Esophagus squamous epithelium (tissue), 5 donors: Measurements from ENCODE around the gene PSG11. TPM values are rescaled to one million over a fixed set of nuclear protein-coding genes. Genes with fewer than 3 reads are reported as not detected.

ENCODE experiments used
- DNase-seq: peaks from one replicate; lab custom pipeline; 2025; lab: John Stamatoyannopoulos, UW
- H3K27ac ChIP-seq, 4 donors: fragments of 200-600 bp; sonication (generic); one replicate each; pipeline ENCODE4 v1.5.1; 2016 to 2019; ENCODE audit warnings: mild to moderate bottlenecking in 1 of 4
- H3K27me3 ChIP-seq, 4 donors: fragments of 200-600 bp; sonication (generic); 1 replicate in 3 of 4; 2 replicates in 1 of 4; pipeline versions ENCODE4 v1.5.1 to v1.6.0; 2017 to 2021; ENCODE audit warnings: antibody characterized with exemption in 1 of 4
- H3K36me3 ChIP-seq, 3 donors: fragments of 200-600 bp; sonication (generic); one replicate each; pipeline ENCODE4 v1.5.1; 2016 to 2019
- H3K4me1 ChIP-seq, 3 donors: fragments of 200-600 bp; sonication (generic); one replicate each; pipeline ENCODE4 v1.5.1; 2017 to 2019
- H3K4me3 ChIP-seq, 4 donors: fragments of 200-600 bp; sonication (generic); 1 replicate in 3 of 4; 2 replicates in 1 of 4; pipeline ENCODE4 v1.5.1; 2016 to 2019; ENCODE audit warnings: mild to moderate bottlenecking in 2 of 4, moderate library complexity in 1 of 4
- H3K9me3 ChIP-seq, 3 donors: fragments of 200-600 bp; sonication (generic); one replicate each; pipeline ENCODE4 v1.5.1; 2016 to 2019
- POLR2A ChIP-seq, 4 donors: fragments of 450-650 bp; IDR thresholded peaks; one replicate each; pipeline ENCODE4 v1.6.1; 2017; ENCODE audit warnings: antibody characterized with exemption in 4 of 4, mild to moderate bottlenecking in 4 of 4, moderate library complexity in 3 of 4
- WGBS, 2 donors: methylation state at CpG; one replicate each; pipeline ENCODE4 v1.1.5; 2018; 5-methylcytosine and 5-hydroxymethylcytosine counted together
- intact Hi-C: fragments of 100-400 bp; cut with DNase I; formaldehyde crosslinking; loops from one replicate; pipeline ENCODE4 v1.15.0; 2022
- total RNA-seq, 4 donors: library from RNA; depleted of rRNA; stranded (reverse); fragments of >200 nt; gene quantifications; one replicate each; pipeline ENCODE4 v1.1.0, GENCODE V29; 2016
- TF ChIP-seq, protein P1 (sequence below), 6 experiments: fragments of 450-650 bp in 4 of 6; fragments of 200-600 bp in 2 of 6; sonication (generic) in 2 of 6; IDR thresholded peaks; one replicate each; pipeline ENCODE4 v1.5.1; 2016 to 2019; ENCODE audit warnings: antibody characterized with exemption in 6 of 6, mild to moderate bottlenecking in 4 of 6, moderate library complexity in 4 of 6
- donor health status: DM: yes; HTN: yes; CAD: no.

The PSG11 gene
- total RNA-seq, 4 donors from 2014 or later: not detected

DNA sequence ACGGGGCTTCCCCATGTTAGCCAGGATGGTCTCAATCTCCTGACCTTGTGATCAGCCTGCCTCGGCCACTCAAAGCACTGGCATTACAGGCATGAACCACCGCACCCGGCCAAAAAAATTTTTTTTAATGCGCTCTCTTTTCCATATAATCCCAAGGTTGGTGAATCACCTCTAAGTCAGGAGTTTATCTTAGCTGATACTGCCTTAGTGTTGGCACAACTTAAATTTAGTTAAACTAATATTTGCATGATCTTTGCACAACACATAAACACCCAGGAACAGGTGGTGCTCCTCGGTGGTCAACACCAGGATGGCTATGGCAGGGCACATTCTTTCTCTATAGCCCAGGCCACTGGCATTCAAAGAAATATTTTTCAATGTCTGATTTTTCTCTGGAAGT lies 65.2 kb downstream of the PSG11 start:
- intact Hi-C loops: no loop called here
- H3K9me3 ChIP-seq: no peaks in the 10 kb centered on the region
- no peak overlapping the region for H3K4me3 ChIP-seq
- 65 to 87% methylated on average over 6 of the region's 6 CpGs for WGBS, 2 donors
- no peaks in the 10 kb centered on the region for H3K4me1 ChIP-seq
- H3K27me3 ChIP-seq: no peaks in the 10 kb centered on the region
- DNase-seq: no peak
- H3K36me3 ChIP-seq: no peaks in the 10 kb centered on the region
- H3K27ac ChIP-seq: no peak overlapping the region
- no peak for TF ChIP-seq POLR2A (IDR thresholded peaks at IDR 0.05)
- TF ChIP-seq, protein P1, sequence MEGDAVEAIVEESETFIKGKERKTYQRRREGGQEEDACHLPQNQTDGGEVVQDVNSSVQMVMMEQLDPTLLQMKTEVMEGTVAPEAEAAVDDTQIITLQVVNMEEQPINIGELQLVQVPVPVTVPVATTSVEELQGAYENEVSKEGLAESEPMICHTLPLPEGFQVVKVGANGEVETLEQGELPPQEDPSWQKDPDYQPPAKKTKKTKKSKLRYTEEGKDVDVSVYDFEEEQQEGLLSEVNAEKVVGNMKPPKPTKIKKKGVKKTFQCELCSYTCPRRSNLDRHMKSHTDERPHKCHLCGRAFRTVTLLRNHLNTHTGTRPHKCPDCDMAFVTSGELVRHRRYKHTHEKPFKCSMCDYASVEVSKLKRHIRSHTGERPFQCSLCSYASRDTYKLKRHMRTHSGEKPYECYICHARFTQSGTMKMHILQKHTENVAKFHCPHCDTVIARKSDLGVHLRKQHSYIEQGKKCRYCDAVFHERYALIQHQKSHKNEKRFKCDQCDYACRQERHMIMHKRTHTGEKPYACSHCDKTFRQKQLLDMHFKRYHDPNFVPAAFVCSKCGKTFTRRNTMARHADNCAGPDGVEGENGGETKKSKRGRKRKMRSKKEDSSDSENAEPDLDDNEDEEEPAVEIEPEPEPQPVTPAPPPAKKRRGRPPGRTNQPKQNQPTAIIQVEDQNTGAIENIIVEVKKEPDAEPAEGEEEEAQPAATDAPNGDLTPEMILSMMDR (IDR thresholded peaks at IDR 0.05): no peak

Other genes starting within 250 kb of the PSG11 start
- not detected for gene PSG1, start 146.8 kb downstream of the PSG11 start, total RNA-seq
- gene PSG6, start 108.6 kb downstream of the PSG11 start, total RNA-seq: not detected
- gene PSG7, start 89.3 kb downstream of the PSG11 start, total RNA-seq: not detected
- not detected for gene PSG2, start 56.2 kb upstream of the PSG11 start, total RNA-seq
- gene PSG5, start 160.1 kb upstream of the PSG11 start, total RNA-seq: not detected
- under 1 TPM in 2 of 4 donors, not detected in 2; 0.35 to 0.41 TPM for gene PSG4, start 179.2 kb upstream of the PSG11 start, total RNA-seq
- not detected for gene PSG9, start 243.1 kb upstream of the PSG11 start, total RNA-seq